ENCODE measurements around the gene FBXO15.

GRCh38 chr18:74152857-74153256 is 5.2 kb upstream of the FBXO15 start:
- no peak for TF ChIP-seq CTCF (IDR thresholded peaks at IDR 0.05)
- no peak for TF ChIP-seq POLR2AphosphoS5 (IDR thresholded peaks at IDR 0.05; ENCODE audit: insufficient read depth in 1 of 2, low read depth in 1 of 2)
- no peak for TF ChIP-seq POLR2A (IDR thresholded peaks at IDR 0.05)

Data from vagina (tissue), 2 donors.